Measurements from ENCODE around the gene ERI3.

GRCh38 chr1:44333376-44333775 is 21.7 kb downstream of the ERI3 start:
- no peak for TF ChIP-seq POLR2A (IDR thresholded peaks at IDR 0.05)
- TF ChIP-seq CTCF (IDR thresholded peaks at IDR 0.05) = no peak

All from gastroesophageal sphincter (tissue), 3 donors.